GM23338 (cell line): ENCODE results near the gene OR2V2.

Source experiments
- CREB1 ChIP-seq: fragments of 250-450 bp; sonication (Bioruptor Pico); IDR thresholded peaks from 2 replicates; pipeline ENCODE4 v1.5.0; 2020; ENCODE audit warnings: low read depth, mild to moderate bottlenecking, moderate library complexity
- CTCF ChIP-seq, 2 experiments: fragments of 200-600 bp in 1 of 2; sonication (generic) in 1 of 2; conservative IDR thresholded peaks; 2 replicates each; pipeline versions ENCODE4 v1.5.1 to v1.6.1; 2016 to 2017; ENCODE audit warnings: antibody characterized with exemption in 2 of 2, low read depth in 2 of 2, mild to moderate bottlenecking in 2 of 2, moderate library complexity in 1 of 2
- ETS1 ChIP-seq: IDR thresholded peaks from 2 replicates; pipeline ENCODE4 v1.6.1; 2016; ENCODE audit warnings: antibody characterized with exemption
- EZH2 ChIP-seq: fragments of 200-600 bp; sonication (generic); IDR thresholded peaks from one replicate; pipeline ENCODE4 v1.8.0; 2017; ENCODE audit warnings: antibody characterized with exemption, mild to moderate bottlenecking, low read depth; ENCODE audit not compliant: unreplicated experiment
- EZH2phosphoT487 ChIP-seq: fragments of 200-600 bp; sonication (generic); IDR thresholded peaks from one replicate; pipeline ENCODE4 v1.8.1; 2018; ENCODE audit warnings: antibody characterized with exemption; ENCODE audit not compliant: unreplicated experiment
- JUNB ChIP-seq: IDR thresholded peaks from one replicate; pipeline ENCODE4 v1.6.1; 2016; ENCODE audit warnings: antibody characterized with exemption; ENCODE audit not compliant: unreplicated experiment
- NANOG ChIP-seq: IDR thresholded peaks from 2 replicates; pipeline ENCODE4 v1.6.1; 2016; ENCODE audit warnings: antibody characterized with exemption, borderline replicate concordance
- POLR2AphosphoS5 ChIP-seq: IDR thresholded peaks from 2 replicates; pipeline ENCODE4 v1.6.1; 2016; ENCODE audit warnings: antibody characterized with exemption, low read depth
- REST ChIP-seq: IDR thresholded peaks from one replicate; pipeline ENCODE4 v1.6.1; 2018; ENCODE audit warnings: antibody characterized with exemption; ENCODE audit not compliant: unreplicated experiment
- STAT1 ChIP-seq: IDR thresholded peaks from one replicate; pipeline ENCODE4 v1.6.1; 2016; ENCODE audit warnings: antibody characterized with exemption; ENCODE audit not compliant: unreplicated experiment
- ZNF114 ChIP-seq: fragments of 250-450 bp; sonication (Bioruptor Pico); IDR thresholded peaks from 2 replicates; pipeline ENCODE4 v1.5.0; 2020; ENCODE audit warnings: mild to moderate bottlenecking, moderate library complexity
- ZNF331 ChIP-seq: fragments of 250-450 bp; sonication (Bioruptor Pico); IDR thresholded peaks from 2 replicates; pipeline ENCODE4 v1.5.0; 2020; ENCODE audit warnings: low read depth, mild to moderate bottlenecking, moderate library complexity

DNA sequence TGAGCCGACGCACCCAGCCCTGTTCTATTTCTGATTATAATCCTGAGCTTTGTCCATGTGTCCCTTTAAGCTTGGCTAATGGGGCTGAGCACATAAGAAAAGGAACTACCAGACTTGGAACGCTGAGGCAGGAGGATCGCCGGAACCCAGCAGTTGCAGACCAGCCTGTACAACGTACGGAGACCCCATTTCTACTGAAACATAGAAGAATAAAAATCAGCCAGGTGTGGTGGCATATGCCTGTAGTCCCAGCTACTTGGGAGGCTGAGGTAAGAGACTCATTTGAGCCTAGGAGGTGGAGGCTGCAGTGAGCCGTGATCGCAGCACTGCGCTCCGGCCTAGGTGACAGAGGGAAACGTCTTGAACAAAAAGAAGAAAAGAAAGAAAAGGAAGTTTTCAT lies 35.3 kb downstream of the OR2V2 start:
- TF ChIP-seq CTCF (conservative IDR thresholded peaks at IDR 0.05; ENCODE audit: low read depth in 2 of 2) (no peak), CREB1 (CRISPR knock-in tag) (no peak), EZH2 (no peak), POLR2AphosphoS5 (no peak), STAT1 (no peak), EZH2phosphoT487 (no peak), REST (no peak), ZNF331 (no peak), ETS1 (no peak), NANOG (no peak), ZNF114 (CRISPR knock-in tag) (no peak), JUNB (no peak)
